Mesothelial cell of epicardium (in vitro differentiated cells): ENCODE measurements around the gene SPSB2. TPM values are rescaled to one million over a fixed set of nuclear protein-coding genes. Genes with fewer than 3 reads are reported as not detected.
"Not testable (repeated sequence)": the region's sequence is repeated elsewhere in the genome, so short reads cannot be mapped to it uniquely, and the experiment has no call there.

Experiments
- DNase-seq, 2 experiments: peaks; one replicate each; pipeline ENCODE4 v3.0.0; 2021; ENCODE audit warnings: low spot score in 2 of 2; ENCODE audit not compliant: unreplicated experiment in 2 of 2
- H3K27ac Mint-ChIP-seq: 2 replicates; pipeline ENCODE4 v1.8.0; 2021; ENCODE audit warnings: mixed read lengths
- H3K27me3 Mint-ChIP-seq: 2 replicates; pipeline ENCODE4 v1.8.0; 2021; ENCODE audit warnings: low read depth, mixed read lengths
- H3K36me3 Mint-ChIP-seq: 2 replicates; pipeline ENCODE4 v1.8.0; 2021; ENCODE audit warnings: mixed read lengths
- H3K4me1 Mint-ChIP-seq: 2 replicates; pipeline ENCODE4 v1.8.0; 2021; ENCODE audit warnings: mixed read lengths
- H3K4me3 Mint-ChIP-seq: 2 replicates; pipeline ENCODE4 v1.8.0; 2021; ENCODE audit warnings: mild to moderate bottlenecking, moderate library complexity, mixed read lengths
- H3K9me3 Mint-ChIP-seq: 2 replicates; pipeline ENCODE4 v1.8.0; 2021; ENCODE audit warnings: mixed read lengths
- CTCF ChIP-seq: fragments of 200-600 bp; sonication (generic); IDR thresholded peaks from one replicate; pipeline ENCODE4 v1.5.0; 2021; ENCODE audit warnings: antibody characterized with exemption; ENCODE audit not compliant: unreplicated experiment
- total RNA-seq: library from RNA; stranded (reverse); gene quantifications from 3 replicates; pipeline ENCODE4 v1.2.1, GENCODE V29; 2021

Gene SPSB2
- total RNA-seq, 1 donor from 2014 or later = 2.9 TPM

DNA sequence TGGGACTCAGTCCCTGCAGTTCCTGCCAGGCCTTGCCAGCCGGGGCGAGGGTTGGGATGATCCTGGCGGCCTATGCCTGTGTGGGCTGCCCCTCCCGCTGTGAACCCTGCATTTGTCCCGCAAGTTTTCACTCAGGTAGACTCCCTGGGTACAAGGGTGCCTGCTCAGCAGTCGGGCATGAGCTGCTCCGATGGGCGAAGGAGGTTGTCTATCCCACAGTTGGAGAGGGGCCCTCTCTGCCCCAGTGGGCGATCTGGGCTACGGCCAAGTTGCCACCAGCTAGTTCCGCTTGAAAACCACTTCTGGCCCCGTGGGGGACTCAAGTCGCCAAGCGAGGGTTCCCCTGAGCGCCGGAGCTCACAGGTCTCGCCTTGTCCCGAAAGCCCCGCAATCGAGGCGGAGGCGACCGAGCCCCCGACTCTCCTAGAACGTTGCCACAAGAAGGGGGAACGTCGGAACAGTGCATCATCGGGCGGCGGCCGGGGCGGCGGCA lies 6.1 kb downstream of the SPSB2 start:
- Mint-ChIP-seq H3K36me3 (peaks cover 34% of the 10 kb centered on the region), H3K4me1 (peaks cover 29% of the 10 kb centered on the region), H3K27ac (peak overlapping the region; percentile 25), H3K9me3 (no peaks in the 10 kb centered on the region), H3K4me3 (peak overlapping the region; percentile 92), H3K27me3 (no peaks in the 10 kb centered on the region)
- TF ChIP-seq CTCF = no peak
- DNase-seq = peak in 1 of 2 experiments; percentile 47

- DNase-seq = no peak
- no peak for TF ChIP-seq CTCF
- peaks cover 24% of the 10 kb centered on the region for H3K4me1 Mint-ChIP-seq
- H3K27me3 Mint-ChIP-seq = no peaks in the 10 kb centered on the region
- peak overlapping the region; percentile 92 for H3K4me3 Mint-ChIP-seq
- H3K36me3 Mint-ChIP-seq = peaks cover 35% of the 10 kb centered on the region
- no peak overlapping the region for H3K27ac Mint-ChIP-seq
- no peaks in the 10 kb centered on the region for H3K9me3 Mint-ChIP-seq
Observed at GRCh38 chr12:6866163-6866919, 6.8 kb downstream of the SPSB2 start.

DNA sequence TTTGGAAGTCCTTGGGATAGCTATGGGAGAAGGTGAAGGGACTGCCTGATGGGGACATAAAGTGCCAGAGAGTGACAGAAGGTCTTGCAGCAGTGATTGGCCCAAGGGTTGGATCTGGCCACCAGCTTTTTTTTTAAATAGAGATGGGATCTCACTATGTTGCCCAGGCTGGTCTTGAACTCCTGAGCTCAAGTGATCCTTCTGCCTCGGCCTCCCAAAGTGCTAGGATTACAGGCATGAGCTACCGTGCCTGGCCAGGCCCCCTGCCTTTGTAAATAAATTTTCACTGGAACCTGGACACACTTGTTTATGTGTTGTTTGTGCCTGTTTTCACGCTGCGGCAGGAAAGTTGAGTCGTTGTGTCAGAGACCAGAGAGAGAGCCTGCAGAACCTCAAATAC lies 7.8 kb downstream of the SPSB2 start:
- H3K9me3 Mint-ChIP-seq, DNase-seq, H3K27me3 Mint-ChIP-seq, H3K27ac Mint-ChIP-seq: not testable (repeated sequence)
- H3K4me3 Mint-ChIP-seq = peak overlapping the region; percentile 13
- peaks cover 39% of the 10 kb centered on the region for H3K36me3 Mint-ChIP-seq
- peaks cover 20% of the 10 kb centered on the region for H3K4me1 Mint-ChIP-seq

GRCh38 chr12:6863586-6864321 lies 9.3 kb downstream of the SPSB2 start:
- peaks cover 36% of the 10 kb centered on the region for H3K36me3 Mint-ChIP-seq
- H3K4me1 Mint-ChIP-seq = peaks cover 10% of the 10 kb centered on the region
- no peak for TF ChIP-seq CTCF
- H3K27ac Mint-ChIP-seq = no peak overlapping the region
- DNase-seq = no peak
- no peaks in the 10 kb centered on the region for H3K27me3 Mint-ChIP-seq
- H3K4me3 Mint-ChIP-seq = no peak overlapping the region
- H3K9me3 Mint-ChIP-seq = no peaks in the 10 kb centered on the region

DNA sequence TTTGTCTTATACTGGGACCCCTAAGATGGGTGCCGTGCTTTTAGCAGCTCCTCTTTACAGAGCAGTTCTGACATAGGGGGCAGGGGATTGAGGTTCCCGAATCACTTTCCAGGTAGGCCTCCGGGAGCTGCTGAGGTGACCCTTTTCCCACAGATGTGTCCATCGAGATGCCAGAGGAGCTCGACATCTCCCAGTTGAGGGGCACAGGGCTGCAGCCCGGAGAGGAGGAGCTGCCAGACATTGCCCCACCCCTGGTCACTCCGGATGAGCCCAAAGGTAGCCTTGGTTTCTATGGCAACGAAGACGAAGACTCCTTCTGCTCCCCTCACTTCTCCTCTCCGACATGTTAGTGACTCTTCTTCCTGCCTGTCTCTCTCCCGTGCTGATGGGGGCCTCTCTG lies 10.1 kb downstream of the SPSB2 start:
- Mint-ChIP-seq H3K27ac (no peak overlapping the region), H3K9me3 (no peaks in the 10 kb centered on the region), H3K4me3 (no peak overlapping the region), H3K36me3 (peaks cover 38% of the 10 kb centered on the region), H3K27me3 (no peaks in the 10 kb centered on the region), H3K4me1 (peaks cover 4% of the 10 kb centered on the region)
- TF ChIP-seq CTCF = no peak
- DNase-seq = no peak

- DNase-seq = no peak
- Mint-ChIP-seq H3K36me3 (peaks cover 48% of the 10 kb centered on the region), H3K27me3 (no peaks in the 10 kb centered on the region), H3K4me1 (peaks cover under 1% of the 10 kb centered on the region), H3K9me3 (no peaks in the 10 kb centered on the region), H3K4me3 (no peak overlapping the region), H3K27ac (no peak overlapping the region)
- TF ChIP-seq CTCF = no peak
Observed at GRCh38 chr12:6861391-6861790, 11.7 kb downstream of the SPSB2 start.
